ENCODE results near the gene CDK6.

GRCh38 chr7:92627956-92628355 lies 208.4 kb downstream of the CDK6 start:
- TF ChIP-seq CTCF (conservative IDR thresholded peaks at IDR 0.05; ENCODE audit: low read depth, low read length): no peak
- no peak for TF ChIP-seq EZH2 (IDR thresholded peaks at IDR 0.05; ENCODE audit: low read length, unreplicated experiment)
